Cardiac septum (tissue), 1 donor: ENCODE results near the gene RYR3. TPM values are rescaled to one million over a fixed set of nuclear protein-coding genes. Genes with fewer than 3 reads are reported as not detected.

ENCODE experiments used
- DNase-seq: peaks from one replicate; pipeline ENCODE4 v3.0.0-alpha.2; 2020; ENCODE audit warnings: low spot score
- intact Hi-C: fragments of 100-400 bp; cut with DNase I; formaldehyde crosslinking; loops from one replicate; pipeline ENCODE4 v1.14.0; 2022
- total RNA-seq: library from RNA; stranded (reverse); fragmentation: NEBNext Ultra II Directional; extraction: Animal tissue kit (Norgen Biotek cat#: 25700); gene quantifications from one replicate; pipeline ENCODE4 v1.2.1, GENCODE V29; 2021
- donor health status: DM: no; HTN: no; CAD: no.

Gene RYR3
- total RNA-seq, 1 donor from 2014 or later: 0.54 TPM

DNA sequence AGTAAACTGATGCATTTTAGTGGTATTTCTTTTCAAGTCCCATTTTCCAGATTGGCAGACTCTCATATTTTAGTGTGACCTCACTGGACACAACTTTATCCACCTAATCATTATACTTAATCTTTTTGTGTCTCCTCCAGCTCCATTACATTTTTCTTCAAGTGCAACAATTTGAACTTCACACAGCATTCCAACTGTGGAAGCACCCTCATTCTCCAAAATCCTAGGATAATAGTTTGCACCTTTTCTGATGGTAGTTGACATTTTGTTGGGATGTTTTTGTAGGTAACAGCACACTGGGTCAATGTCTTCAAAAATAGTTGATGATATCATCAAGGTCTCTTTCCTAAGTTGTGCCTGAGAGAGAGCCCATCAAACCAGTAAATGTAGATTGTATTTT is 123.1 kb downstream of the RYR3 start:
- DNase-seq: no peak
- intact Hi-C loops: no loop called here

DNA sequence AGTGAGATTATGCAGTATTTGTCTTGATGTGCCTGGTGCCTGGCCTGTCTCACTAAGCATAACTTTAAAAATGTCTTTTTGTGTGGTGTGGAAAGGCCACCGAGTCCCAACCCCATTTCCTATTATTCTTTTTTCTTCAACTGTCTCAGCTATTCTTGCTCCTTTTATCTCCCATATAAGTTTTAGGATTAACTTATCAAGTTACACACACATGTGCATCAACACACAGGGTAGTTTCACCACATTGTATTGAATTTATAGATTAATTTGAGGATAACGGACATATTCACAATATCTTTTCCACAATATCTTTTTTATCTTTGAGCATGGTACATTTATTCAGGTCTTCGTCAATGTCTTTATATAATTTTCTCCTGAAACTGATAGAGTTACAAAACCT is 127.6 kb downstream of the RYR3 start:
- intact Hi-C loops: no loop called here

DNA sequence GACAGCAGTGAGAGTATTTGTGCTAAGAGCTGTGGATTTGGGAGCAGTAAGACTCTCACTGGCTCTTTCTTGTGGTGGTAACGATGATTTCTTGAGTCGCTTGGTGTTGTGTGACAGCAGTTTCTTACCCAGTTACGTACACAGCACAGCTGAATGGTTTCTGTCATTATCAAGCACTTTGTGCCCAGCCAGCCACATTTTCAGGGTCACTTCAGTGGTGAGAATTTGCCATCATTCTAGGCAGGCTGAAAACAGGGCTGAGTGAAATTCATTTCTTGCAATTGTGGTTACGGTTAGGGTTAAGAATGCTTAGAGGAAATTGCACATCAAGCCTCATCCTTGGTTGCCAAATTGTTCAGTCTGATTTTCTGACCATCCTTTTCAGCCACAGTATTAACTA is 130.1 kb downstream of the RYR3 start:
- intact Hi-C loops: no loop called here
- no peak for DNase-seq

More for the DNA sequence above, 127.6 kb downstream of the RYR3 start:
- no peak for DNase-seq

DNA sequence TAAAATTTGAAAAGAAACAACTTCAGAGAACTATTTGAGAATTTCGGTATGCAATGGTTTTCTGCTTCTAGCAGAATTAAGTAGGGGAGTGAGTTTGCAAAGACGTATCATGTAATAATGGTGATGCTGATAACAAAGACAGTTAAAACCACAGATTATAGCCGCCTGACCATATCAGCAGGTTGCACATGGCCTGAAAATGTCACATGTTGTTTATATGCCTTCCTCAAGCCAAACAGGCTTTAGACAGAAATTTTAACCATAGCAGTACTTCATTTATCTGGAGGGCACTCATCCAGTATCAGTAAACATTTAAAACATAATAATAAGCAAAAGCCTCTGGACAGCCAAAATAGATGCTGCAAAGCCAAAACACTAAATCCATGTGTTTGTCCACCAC is 131.7 kb downstream of the RYR3 start:
- intact Hi-C loops: no loop called here

DNA sequence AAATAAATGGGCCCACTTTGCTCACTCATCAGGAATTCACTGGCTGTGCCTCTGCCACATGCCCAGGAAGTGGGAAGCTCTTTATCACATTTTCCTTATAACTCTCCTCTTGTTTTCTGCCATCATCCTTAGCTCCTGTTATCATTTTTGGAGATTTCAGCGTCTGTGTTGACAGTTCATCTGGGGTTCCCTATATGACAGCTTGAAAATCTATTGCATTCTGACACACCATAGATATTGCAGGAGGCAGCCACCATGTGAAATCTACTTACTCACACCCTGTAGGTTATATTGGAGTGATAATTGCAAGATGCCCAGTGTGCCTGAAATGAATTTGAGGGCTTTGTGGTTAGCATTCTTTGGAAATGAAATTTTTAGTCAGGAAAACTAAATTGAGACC is 132.9 kb downstream of the RYR3 start:
- no peak for DNase-seq
- intact Hi-C loops: no loop called here

More for the DNA sequence above, 131.7 kb downstream of the RYR3 start:
- DNase-seq: no peak

DNA sequence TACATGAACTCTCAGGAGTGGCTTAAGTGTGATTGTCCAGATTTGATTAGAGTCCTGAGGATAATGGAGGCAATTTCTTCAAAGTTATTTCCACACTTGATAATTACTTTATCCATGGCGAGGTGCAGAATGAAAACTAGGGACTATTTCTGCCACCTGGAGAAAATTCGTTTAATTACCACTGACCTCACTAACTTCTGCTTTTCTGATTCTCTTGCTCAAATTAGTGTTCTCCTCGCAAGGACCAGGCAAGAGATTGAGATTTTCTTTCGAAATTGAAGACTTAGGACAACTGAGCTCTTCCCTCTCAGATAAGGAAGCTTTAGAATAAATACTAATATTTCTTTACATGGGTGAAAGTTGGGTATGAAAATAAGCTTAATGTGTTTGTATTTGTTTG is 135.2 kb downstream of the RYR3 start:
- no peak for DNase-seq
- intact Hi-C loops: no loop called here

DNA sequence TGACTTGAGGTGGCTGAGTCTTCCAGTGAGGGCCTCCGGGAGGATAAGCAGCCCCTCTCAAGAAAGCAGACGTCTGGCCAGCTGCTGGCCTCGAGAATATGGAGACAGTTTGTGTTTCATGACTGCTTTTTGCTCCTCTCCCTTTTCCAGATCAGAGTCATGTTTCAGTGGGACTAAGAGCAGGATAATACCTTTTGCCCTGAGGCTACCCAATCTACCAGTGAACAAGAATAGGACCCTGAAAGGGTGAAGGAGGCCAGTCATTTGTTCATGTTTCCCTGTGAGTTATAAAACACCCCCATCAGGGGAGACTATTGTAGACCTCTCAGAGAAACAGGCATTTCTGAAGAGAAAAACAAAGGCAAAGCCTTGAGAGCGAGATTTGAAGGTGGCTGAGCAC is 137.4 kb downstream of the RYR3 start:
- intact Hi-C loops: no loop called here

DNA sequence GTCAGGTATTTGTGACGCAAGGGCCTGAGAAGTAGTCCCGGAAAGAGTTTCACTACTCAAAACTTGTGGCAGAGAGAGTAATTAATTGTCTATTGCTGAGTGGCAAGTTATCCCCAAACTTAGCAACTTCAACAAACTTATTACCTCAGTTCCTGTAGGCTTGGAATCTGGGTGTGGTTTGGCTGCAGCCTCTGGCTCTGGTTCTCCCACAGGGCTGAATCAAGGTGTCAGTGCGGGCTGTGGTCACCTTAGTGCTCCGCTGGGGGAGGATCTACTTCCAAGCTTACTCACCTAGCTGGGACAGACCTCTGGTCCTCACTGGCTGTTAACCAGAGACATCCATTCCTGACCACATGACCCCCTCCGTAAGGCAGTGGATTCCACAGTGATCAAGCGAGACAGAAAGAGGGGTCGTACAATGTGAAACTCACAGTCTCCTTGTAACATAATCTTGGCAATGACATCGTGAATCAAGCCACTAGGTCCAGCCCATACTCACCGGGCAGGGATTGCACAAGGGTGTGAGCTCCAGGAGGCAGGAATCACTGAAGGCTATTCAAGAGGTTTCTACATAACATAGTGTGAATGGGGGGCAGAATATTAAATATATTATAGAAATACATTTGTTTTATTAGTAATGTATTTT is 138.3 kb downstream of the RYR3 start:
- intact Hi-C loops: no loop called here
- DNase-seq: no peak

More for the DNA sequence above, 137.4 kb downstream of the RYR3 start:
- no peak for DNase-seq

DNA sequence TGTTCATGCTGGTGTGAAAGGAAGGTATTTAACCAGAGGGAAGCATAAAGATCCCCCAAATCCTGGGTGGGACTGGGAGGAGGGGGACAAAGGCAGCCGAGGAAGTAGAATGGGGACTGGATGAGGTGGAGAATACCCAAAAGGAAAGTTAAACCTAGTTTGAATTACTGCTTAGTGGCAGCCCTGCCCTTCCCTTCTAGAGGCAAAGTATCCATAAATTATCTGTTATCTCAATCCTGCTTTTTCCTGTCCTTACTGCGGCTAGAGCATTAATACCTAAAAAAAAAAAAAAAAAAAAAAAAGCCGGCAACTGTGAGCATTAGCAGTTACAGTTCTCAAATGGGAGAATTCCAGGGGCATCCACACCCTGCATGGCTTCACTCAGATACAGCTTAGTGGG is 139.0 kb downstream of the RYR3 start:
- DNase-seq: no peak
- intact Hi-C loops: no loop called here

DNA sequence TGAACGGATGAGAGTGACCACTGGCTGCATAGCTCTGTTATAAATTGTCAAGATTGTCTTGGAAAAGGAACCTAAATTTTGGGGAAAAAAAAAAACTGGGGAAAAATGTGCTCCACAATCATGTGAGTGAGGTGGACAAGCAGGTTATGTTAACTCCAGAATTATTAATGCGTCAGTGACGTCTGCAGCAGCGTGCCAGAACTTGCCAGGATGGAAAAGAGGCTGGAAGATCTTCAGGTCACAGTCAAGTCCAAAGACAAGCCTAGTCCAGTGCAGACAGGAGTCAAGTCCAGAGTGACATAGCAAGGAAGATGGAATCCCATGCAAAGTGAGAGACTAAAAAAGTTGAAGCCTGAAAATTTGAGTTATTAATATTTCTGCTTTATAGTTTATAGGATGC is 140.6 kb downstream of the RYR3 start:
- intact Hi-C loops: no loop called here
- no peak for DNase-seq

DNA sequence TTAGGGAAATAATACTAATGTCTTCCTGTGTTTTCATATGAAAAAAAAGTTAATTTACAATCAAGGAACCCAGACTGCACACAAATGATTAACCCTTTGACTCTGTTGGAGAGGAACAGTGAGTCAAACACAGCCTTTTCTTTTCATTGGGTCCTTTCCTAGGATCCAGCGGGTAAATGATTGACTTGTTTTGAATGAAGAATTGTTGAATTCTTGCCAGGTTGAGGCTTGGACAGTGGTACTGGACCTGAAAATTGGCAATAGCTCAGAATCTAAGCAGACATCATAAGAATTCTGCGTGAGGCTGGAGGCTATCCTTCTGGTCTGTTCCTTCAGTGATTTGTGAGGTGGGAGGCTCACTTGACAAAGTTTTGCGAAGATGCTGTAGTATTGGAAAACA is 143.0 kb downstream of the RYR3 start:
- intact Hi-C loops: no loop called here
- DNase-seq: no peak

DNA sequence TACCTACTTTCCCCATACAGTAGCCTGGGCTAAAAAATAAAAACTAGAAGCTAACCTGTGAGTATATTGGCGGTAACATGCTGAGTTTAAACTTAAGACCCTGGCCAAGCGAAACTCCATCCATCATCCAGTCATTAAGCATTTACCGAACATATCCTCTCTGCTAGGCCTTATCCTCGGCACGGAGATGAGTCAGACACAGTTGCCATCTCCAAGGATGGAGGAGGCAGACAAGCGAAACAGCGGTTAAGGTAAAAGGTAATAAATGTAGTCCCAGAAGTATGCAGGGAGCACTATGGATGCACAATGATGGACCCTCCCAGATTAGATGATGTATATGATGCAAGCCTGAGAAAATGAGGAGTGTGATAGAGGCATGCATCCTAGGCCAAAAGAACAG is 143.6 kb downstream of the RYR3 start:
- intact Hi-C loops: no loop called here
- DNase-seq: no peak

DNA sequence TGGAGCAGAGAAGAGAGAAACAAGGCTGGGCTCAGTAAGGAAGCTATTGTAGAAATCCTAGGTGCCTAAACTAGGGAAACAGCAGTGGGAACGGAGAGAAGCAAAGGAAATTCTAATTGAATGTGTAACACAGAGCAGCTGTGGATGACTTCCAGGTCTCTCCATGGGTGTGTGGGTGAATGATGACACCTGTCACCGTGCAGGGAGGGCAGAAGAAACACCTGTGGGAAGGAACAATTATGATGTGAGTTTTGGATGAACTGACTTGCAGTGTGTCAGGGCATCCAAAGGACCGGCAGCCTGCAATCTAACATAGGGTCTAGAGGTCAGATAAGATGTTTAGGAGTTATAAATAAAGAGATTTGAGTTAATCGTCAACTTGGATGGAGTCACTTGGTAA is 144.2 kb downstream of the RYR3 start:
- intact Hi-C loops: no loop called here
- no peak for DNase-seq

DNA sequence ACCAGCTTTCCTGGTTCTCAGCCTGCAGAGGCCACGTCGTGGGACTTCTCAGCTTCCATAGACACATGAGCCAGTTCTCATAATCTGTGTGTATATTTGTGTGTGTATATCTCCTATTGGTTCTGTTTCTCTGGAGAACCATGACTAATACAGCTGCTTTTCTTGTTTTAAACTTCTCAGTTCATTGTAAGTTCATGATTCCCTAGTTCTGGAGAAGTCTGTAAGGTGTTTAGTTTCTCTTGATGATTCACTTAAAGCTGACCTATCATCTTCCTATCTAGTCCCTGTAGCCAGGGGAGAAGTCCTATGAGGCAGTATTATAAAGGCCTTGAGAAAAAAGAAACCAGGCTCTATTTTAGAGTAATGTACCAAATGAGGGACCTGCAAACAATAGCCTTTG is 147.7 kb downstream of the RYR3 start:
- intact Hi-C loops: no loop called here
- no peak for DNase-seq

DNA sequence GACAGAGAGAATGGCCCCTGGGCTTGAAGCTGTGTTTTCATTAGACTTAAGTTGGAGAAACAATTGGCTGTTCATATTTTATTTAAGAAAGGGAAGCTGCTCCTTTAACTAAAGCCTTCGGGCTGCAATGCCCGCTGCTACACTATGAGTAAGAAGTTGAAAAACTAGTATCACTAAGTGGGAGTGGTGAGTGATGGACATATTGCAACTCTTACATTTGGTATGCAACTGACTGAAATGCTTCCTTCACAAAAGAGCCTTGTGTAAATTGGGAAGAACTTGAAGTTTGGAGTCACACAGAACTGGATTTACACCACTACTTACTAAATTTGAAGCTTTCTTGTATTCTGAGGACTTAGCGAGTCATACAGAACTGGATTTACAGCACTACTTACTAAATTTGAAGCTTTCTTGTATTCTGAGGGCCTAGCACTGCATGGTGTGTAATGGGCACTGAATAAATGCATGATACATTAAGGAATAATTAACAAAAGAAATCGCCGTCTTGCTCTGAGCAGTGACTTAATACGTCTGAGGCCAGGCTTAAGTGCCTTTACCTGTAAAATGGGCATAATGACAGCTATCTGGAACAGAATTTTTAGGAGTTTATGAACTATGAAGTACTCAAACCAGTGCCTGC is 149.5 kb downstream of the RYR3 start:
- DNase-seq: no peak
- intact Hi-C loops: no loop called here

DNA sequence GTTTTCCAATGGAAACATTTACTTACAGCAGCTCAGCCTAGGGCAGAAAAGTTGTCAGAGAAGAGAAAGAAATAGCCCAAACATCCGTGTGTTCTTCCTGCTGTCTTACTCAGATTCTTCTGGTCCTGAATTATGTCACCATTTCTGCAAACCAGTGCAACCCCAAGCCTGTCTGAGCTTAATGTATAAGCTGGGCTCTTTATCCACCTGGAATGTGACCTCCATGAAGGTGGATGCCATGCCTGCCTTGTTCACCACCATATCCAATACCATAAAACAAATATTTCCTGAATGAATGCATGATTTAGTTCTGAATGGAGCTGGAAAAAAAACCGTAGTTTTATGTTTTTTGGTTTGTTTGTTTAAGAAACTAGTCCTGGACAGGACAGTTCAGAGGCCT is 150.9 kb downstream of the RYR3 start:
- no peak for DNase-seq

DNA sequence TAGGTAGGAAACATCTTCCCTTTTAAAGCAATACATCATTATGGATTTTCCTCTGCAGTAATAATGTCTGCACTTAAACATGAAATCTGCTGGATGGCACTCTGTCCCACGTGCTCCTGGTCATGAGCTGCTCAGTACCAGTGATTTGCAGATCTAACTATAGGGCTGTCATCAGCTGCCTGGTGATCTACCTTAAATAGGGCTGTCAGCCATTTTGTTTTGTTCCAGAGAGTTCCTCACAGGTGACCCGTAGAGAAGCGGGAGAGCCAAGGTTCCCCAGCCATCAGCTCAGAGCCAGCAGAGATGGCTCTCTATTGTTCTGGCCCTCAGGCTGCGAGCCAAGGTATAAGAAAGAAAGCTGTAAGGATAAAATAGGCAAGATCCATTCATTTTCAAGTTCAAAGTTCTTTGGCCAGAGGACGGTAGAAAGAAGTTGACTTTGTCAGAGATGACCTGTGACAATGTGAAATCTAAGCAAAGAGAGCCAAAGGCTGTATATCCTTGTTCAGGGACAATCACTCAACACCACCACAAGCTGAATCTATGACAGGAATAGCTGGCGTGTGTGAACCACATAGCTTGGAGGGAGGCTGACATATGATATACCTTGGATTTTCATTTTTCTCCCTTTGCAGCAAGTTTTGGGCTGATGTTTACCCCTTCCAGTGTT is 156.5 kb downstream of the RYR3 start:
- intact Hi-C loops: no loop called here
- no peak for DNase-seq

More for the DNA sequence above, 150.9 kb downstream of the RYR3 start:
- intact Hi-C loops: no loop called here

DNA sequence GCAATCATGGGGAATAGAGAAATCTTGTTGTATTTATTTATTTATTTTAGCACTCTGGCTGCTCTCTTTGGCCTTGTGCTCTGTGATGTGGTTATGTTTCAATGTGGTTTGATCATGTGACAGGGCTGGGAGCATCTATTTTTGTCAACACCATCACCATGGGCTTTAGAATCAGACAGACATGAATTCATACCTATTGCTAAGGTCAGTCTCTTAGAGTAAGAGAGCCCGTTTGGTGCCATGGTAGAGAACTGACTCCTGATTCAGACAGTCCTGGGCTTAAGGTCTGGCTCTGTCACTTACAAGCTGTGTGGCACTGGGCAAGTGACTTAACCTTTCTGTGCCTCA is 157.0 kb downstream of the RYR3 start:
- DNase-seq: no peak
- intact Hi-C loops: no loop called here

DNA sequence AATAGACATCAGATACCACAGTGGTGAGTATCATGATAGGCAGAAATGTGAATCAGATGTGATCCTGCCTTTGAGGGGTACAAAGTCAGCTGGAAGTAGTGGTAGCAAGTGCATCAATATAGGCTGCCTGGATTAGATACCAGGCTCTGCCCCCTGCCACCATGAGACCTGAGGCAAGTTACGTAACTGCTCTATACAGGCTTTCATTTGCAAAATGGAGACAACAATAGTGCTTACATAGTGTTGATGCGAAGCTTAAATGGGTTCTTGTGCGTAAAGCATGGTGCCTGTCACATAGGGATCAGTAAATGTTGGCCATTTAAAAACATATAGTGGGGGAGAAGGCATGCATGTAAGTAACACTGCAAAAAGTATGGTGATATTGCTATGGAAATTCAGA is 158.0 kb downstream of the RYR3 start:
- DNase-seq: no peak
- intact Hi-C loops: no loop called here

DNA sequence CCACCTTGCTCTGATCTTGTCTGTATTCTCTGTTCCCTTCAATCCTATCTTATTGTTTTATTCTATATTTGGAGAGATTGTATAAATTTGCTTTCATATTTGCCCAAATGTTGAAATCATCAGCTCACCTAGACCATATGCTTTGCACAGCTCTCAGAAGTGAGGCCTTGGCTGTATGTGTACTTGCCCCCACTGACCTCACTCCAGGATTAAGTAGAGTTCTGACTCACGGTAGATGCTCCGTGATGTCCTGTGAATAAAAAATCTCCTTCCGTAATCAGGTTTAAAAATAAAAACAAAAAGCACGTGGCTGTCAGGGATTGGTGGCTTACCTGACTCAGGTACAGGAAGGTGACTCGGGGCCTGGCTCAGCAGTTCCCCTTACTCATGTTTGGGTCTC is 162.2 kb downstream of the RYR3 start:
- no peak for DNase-seq
- intact Hi-C loops: no loop called here

DNA sequence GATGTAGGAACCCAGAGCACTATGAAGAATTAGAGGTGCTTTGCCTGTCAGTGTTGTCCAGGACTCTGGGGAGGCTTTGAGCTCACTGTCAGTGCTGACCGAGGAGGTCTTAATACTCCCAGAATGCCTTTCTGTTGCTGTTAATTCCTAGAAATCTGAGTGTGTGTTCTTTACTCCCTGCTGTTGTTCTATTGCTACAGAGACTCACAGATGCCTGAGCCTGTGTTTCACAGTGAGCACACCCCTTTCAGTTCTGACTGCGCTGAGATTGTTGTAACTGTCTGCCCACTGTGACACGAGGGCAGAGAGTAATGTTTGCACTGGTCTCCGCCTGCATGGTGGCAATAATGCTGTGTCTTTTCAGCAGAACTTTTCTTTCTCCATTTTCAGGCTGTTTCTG is 162.9 kb downstream of the RYR3 start:
- intact Hi-C loops: no loop called here
- no peak for DNase-seq
